ENCODE data around the gene SLC4A9. TPM values are rescaled to one million over a fixed set of nuclear protein-coding genes. Genes with fewer than 3 reads are reported as not detected.
"Not testable (repeated sequence)": the region's sequence is repeated elsewhere in the genome, so short reads cannot be mapped to it uniquely, and the experiment has no call there.

The SLC4A9 gene
- total RNA-seq, 2 donors from 2014 or later = not detected

GRCh38 chr5:140341591-140341990, 18.4 kb upstream of the SLC4A9 start:
- 37% methylated on average over 5 of the region's 5 CpGs for WGBS
- Histone ChIP-seq H3K27me3 (replicated peaks; ENCODE audit: insufficient read depth) (no peaks in the 10 kb centered on the region), H3K4me3 (no peak overlapping the region), H3K4me1 (replicated peaks) (peaks cover 8% of the 10 kb centered on the region), H3K27ac (no peak overlapping the region), H3K36me3 (no peaks in the 10 kb centered on the region), H3K9me3 (no peaks in the 10 kb centered on the region)
- intact Hi-C loops (cut with DNase I) = no loop called here
- no peak for TF ChIP-seq POLR2AphosphoS5 (IDR thresholded peaks at IDR 0.05)
- DNase-seq (ENCODE audit: low spot score) = no peak

GRCh38 chr5:140342287-140342686, 17.7 kb upstream of the SLC4A9 start:
- H3K27ac ChIP-seq = no peak overlapping the region
- DNase-seq (ENCODE audit: low spot score) = no peak
- peaks cover 8% of the 10 kb centered on the region for H3K4me1 ChIP-seq (replicated peaks)

GRCh38 chr5:140342896-140343295, 17.1 kb upstream of the SLC4A9 start:
- peaks cover 8% of the 10 kb centered on the region for H3K4me1 ChIP-seq (replicated peaks)
- no peaks in the 10 kb centered on the region for H3K36me3 ChIP-seq
- H3K9me3 ChIP-seq = no peaks in the 10 kb centered on the region
- no peak overlapping the region for H3K4me3 ChIP-seq
- no peak for TF ChIP-seq CTCF (IDR thresholded peaks at IDR 0.05)
- TF ChIP-seq POLR2AphosphoS5 (IDR thresholded peaks at IDR 0.05) = no peak
- TF ChIP-seq POLR2A (IDR thresholded peaks at IDR 0.05) = no peak
- intact Hi-C loops (cut with DNase I) = no loop called here
- no peaks in the 10 kb centered on the region for H3K27me3 ChIP-seq (replicated peaks; ENCODE audit: insufficient read depth)
- 73% methylated on average over 1 of the region's 1 CpG for WGBS
- H3K27ac ChIP-seq = no peak overlapping the region
- no peak for DNase-seq (ENCODE audit: low spot score)

More at GRCh38 chr5:140342287-140342686, 17.7 kb upstream of the SLC4A9 start:
- 79% methylated on average over 6 of the region's 6 CpGs for WGBS
- H3K36me3 ChIP-seq = no peaks in the 10 kb centered on the region
- intact Hi-C loops (cut with DNase I) = no loop called here
- TF ChIP-seq POLR2AphosphoS5 (IDR thresholded peaks at IDR 0.05) = no peak
- no peak for TF ChIP-seq CTCF (IDR thresholded peaks at IDR 0.05)
- no peak for TF ChIP-seq POLR2A (IDR thresholded peaks at IDR 0.05)
- H3K27me3 ChIP-seq (replicated peaks; ENCODE audit: insufficient read depth) = no peaks in the 10 kb centered on the region
- no peaks in the 10 kb centered on the region for H3K9me3 ChIP-seq
- no peak overlapping the region for H3K4me3 ChIP-seq

GRCh38 chr5:140343849-140344248, 16.1 kb upstream of the SLC4A9 start:
- H3K27ac ChIP-seq; H3K36me3 ChIP-seq; intact Hi-C loops (cut with DNase I); H3K4me1 ChIP-seq (replicated peaks); H3K9me3 ChIP-seq; H3K27me3 ChIP-seq (replicated peaks; ENCODE audit: insufficient read depth); H3K4me3 ChIP-seq; DNase-seq (ENCODE audit: low spot score): not testable (repeated sequence)
- WGBS = 93% methylated on average over 8 of the region's 8 CpGs

- DNase-seq (ENCODE audit: low spot score) = no peak
- Histone ChIP-seq H3K4me3 (peak overlapping the region in 1 of 2 donors; percentile 89), H3K9me3 (no peaks in the 10 kb centered on the region), H3K27ac (peak overlapping the region in 1 of 2 donors; percentile 75), H3K27me3 (replicated peaks; ENCODE audit: insufficient read depth) (no peaks in the 10 kb centered on the region), H3K36me3 (no peaks in the 10 kb centered on the region), H3K4me1 (replicated peaks) (peaks cover 8% of the 10 kb centered on the region)
- 41% methylated on average over 4 of the region's 4 CpGs for WGBS
- peak in 1 of 4 experiments; percentile 11 for TF ChIP-seq CTCF (IDR thresholded peaks at IDR 0.05)
- no peak for TF ChIP-seq POLR2AphosphoS5 (IDR thresholded peaks at IDR 0.05)
- no peak for TF ChIP-seq POLR2A (IDR thresholded peaks at IDR 0.05)
- intact Hi-C loops (cut with DNase I) = loop anchor here (5.0 kb wide), 2 partner anchors 43 to 168 kb away; partner anchors contain the start of genes CYSTM1 and PFDN1
These were observed 15.1 kb upstream of the SLC4A9 start for GRCh38 chr5:140344683-140345423.

- no peaks in the 10 kb centered on the region for H3K36me3 ChIP-seq
- DNase-seq (ENCODE audit: low spot score) = peak; percentile 52
These were observed 14.1 kb upstream of the SLC4A9 start for GRCh38 chr5:140345919-140346347.

More at GRCh38 chr5:140345919-140346347, 14.1 kb upstream of the SLC4A9 start:
- Histone ChIP-seq H3K9me3 (no peaks in the 10 kb centered on the region), H3K4me3 (peak overlapping the region; percentile 71 to 89), H3K27ac (peak overlapping the region; percentile 75 to 79), H3K27me3 (replicated peaks; ENCODE audit: insufficient read depth) (no peaks in the 10 kb centered on the region), H3K4me1 (replicated peaks) (peaks cover 8% of the 10 kb centered on the region)
- TF ChIP-seq POLR2AphosphoS5 (IDR thresholded peaks at IDR 0.05) (no peak), POLR2A (IDR thresholded peaks at IDR 0.05) (no peak), CTCF (IDR thresholded peaks at IDR 0.05) (peak; percentile 14 to 57 (median 47))
- intact Hi-C loops (cut with DNase I) = loop anchor here (2.0 to 5.0 kb wide), 3 partner anchors 44 to 169 kb away; partner anchors contain the start of genes CYSTM1 and PFDN1
- WGBS = 7% methylated on average over 6 of the region's 35 CpGs

Measured in prostate gland (tissue), 2 donors.